ENCODE data around the gene BCL2L15.

The BCL2L15 gene

GRCh38 chr1:113872219-113872935 is 15.0 kb downstream of the BCL2L15 start:
- DNase-seq (ENCODE audit: low read depth): peak; percentile 60
- no peak overlapping the region for H3K4me3 ChIP-seq (replicated peaks; ENCODE audit: low read depth, low read length)
- TF ChIP-seq CTCF (IDR thresholded peaks at IDR 0.05; ENCODE audit: low read length, missing control alignments): no peak

GRCh38 chr1:113871597-113872113 is 15.7 kb downstream of the BCL2L15 start, which contains the start of gene PTPN22:
TSS of gene PTPN22 (minus strand) at chr1:113871712.
- TF ChIP-seq CTCF (IDR thresholded peaks at IDR 0.05; ENCODE audit: low read length, missing control alignments): no peak
- peak within 1 kb of the TSS; percentile 4 for H3K4me3 ChIP-seq (replicated peaks; ENCODE audit: low read depth, low read length)
- DNase-seq (ENCODE audit: low read depth): peak; percentile 71

GRCh38 chr1:113870778-113871177 is 16.6 kb downstream of the BCL2L15 start:
- no peak for DNase-seq (ENCODE audit: low read depth)
- TF ChIP-seq CTCF (IDR thresholded peaks at IDR 0.05; ENCODE audit: low read length, missing control alignments): no peak
- no peak overlapping the region for H3K4me3 ChIP-seq (replicated peaks; ENCODE audit: low read depth, low read length)

GRCh38 chr1:113868387-113869083 is 18.8 kb downstream of the BCL2L15 start:
- peak; percentile 26 for DNase-seq (ENCODE audit: low read depth)
- TF ChIP-seq CTCF (IDR thresholded peaks at IDR 0.05; ENCODE audit: low read length, missing control alignments): no peak

GRCh38 chr1:113861641-113862040 is 25.7 kb downstream of the BCL2L15 start:
- no peak overlapping the region for H3K4me3 ChIP-seq (replicated peaks; ENCODE audit: low read depth, low read length)
- no peak for DNase-seq (ENCODE audit: low read depth)
- TF ChIP-seq CTCF (IDR thresholded peaks at IDR 0.05; ENCODE audit: low read length, missing control alignments): no peak

More at GRCh38 chr1:113868387-113869083, 18.8 kb downstream of the BCL2L15 start:
- H3K4me3 ChIP-seq (replicated peaks; ENCODE audit: low read depth, low read length): no peak overlapping the region

GRCh38 chr1:113860891-113861290 is 26.5 kb downstream of the BCL2L15 start:
- H3K4me3 ChIP-seq (replicated peaks; ENCODE audit: low read depth, low read length): peak overlapping the region; percentile 21
- DNase-seq (ENCODE audit: low read depth): peak; percentile 87
- TF ChIP-seq CTCF (IDR thresholded peaks at IDR 0.05; ENCODE audit: low read length, missing control alignments): no peak

Measured in fibroblast of pulmonary artery (primary cell).